GM21423 (cell line): ENCODE results near the gene RELCH.
A peak's percentile ranks its signal among the peaks of the same experiment; 100 is the strongest.

ENCODE experiments used
- ATAC-seq: cut with Tn5 transposase; IDR thresholded peaks from one replicate; pipeline ENCODE4 v1.9.1; 2021; ENCODE audit warnings: mild to moderate bottlenecking, moderate library complexity; ENCODE audit not compliant: unreplicated experiment

RELCH gene

GRCh38 chr18:62248313-62248712 lies 61.3 kb downstream of the RELCH start:
- ATAC-seq, result no peak

GRCh38 chr18:62249478-62250097 lies 62.5 kb downstream of the RELCH start:
- no peak for ATAC-seq

GRCh38 chr18:62250475-62250874 lies 63.4 kb downstream of the RELCH start:
- ATAC-seq, result no peak

- peak; percentile 61 for ATAC-seq
Observed at GRCh38 chr18:62258093-62258492, 71.0 kb downstream of the RELCH start.

GRCh38 chr18:62258616-62259015 lies 71.6 kb downstream of the RELCH start:
- ATAC-seq, result peak; percentile 67

GRCh38 chr18:62262061-62262460 lies 75.0 kb downstream of the RELCH start:
- no peak for ATAC-seq

GRCh38 chr18:62264984-62265383 lies 77.9 kb downstream of the RELCH start:
- ATAC-seq, result no peak

GRCh38 chr18:62277045-62277444 lies 90.0 kb downstream of the RELCH start:
- no peak for ATAC-seq

GRCh38 chr18:62279561-62279960 lies 92.5 kb downstream of the RELCH start:
- no peak for ATAC-seq

- ATAC-seq, result no peak
Observed at GRCh38 chr18:62280058-62280457, 93.0 kb downstream of the RELCH start.

GRCh38 chr18:62280786-62281185 lies 93.7 kb downstream of the RELCH start:
- ATAC-seq, result no peak

GRCh38 chr18:62281684-62282083 lies 94.6 kb downstream of the RELCH start:
- no peak for ATAC-seq

- no peak for ATAC-seq
Observed at GRCh38 chr18:62282188-62282629, 95.2 kb downstream of the RELCH start.

- no peak for ATAC-seq
Observed at GRCh38 chr18:62284637-62285036, 97.6 kb downstream of the RELCH start.

- no peak for ATAC-seq
Observed at GRCh38 chr18:62285281-62285680, 98.2 kb downstream of the RELCH start.

GRCh38 chr18:62287781-62288664 lies 101.0 kb downstream of the RELCH start:
- peak; percentile 50 for ATAC-seq

- peak; percentile 65 for ATAC-seq
Observed at GRCh38 chr18:62288665-62289008, 101.6 kb downstream of the RELCH start.

GRCh38 chr18:62289047-62289446 lies 102.0 kb downstream of the RELCH start:
- peak; percentile 48 for ATAC-seq

- ATAC-seq, result no peak
Observed at GRCh38 chr18:62294073-62294472, 107.0 kb downstream of the RELCH start.

GRCh38 chr18:62300359-62300963 lies 113.4 kb downstream of the RELCH start:
- ATAC-seq, result no peak

GRCh38 chr18:62301322-62301721 lies 114.3 kb downstream of the RELCH start:
- ATAC-seq, result no peak

GRCh38 chr18:62312851-62313250 lies 125.8 kb downstream of the RELCH start:
- no peak for ATAC-seq
